Measurements from ENCODE around the gene UTP25.

The UTP25 gene

GRCh38 chr1:209805875-209806760 lies 21.7 kb upstream of the UTP25 start, which contains the start of gene IRF6:
IRF6 (minus strand) TSS chr1:209806142; CDS start chr1:209801413, 4,729 bp downstream.
- peak; percentile 51 for DNase-seq

- DNase-seq, result no peak
These were observed 20.3 kb upstream of the UTP25 start for GRCh38 chr1:209807509-209807908.

- no peak for DNase-seq
These were observed 19.7 kb upstream of the UTP25 start for GRCh38 chr1:209808059-209808581.

GRCh38 chr1:209809611-209810010 lies 18.2 kb upstream of the UTP25 start:
- no peak for DNase-seq

GRCh38 chr1:209810783-209811182 lies 17.0 kb upstream of the UTP25 start:
- no peak for DNase-seq

- no peak for DNase-seq
These were observed 13.9 kb upstream of the UTP25 start for GRCh38 chr1:209813902-209814301.

GRCh38 chr1:209815490-209815889 lies 12.3 kb upstream of the UTP25 start:
- no peak for DNase-seq

GRCh38 chr1:209815931-209816341 lies 11.8 kb upstream of the UTP25 start:
- DNase-seq, result no peak

- DNase-seq, result no peak
These were observed 10.8 kb upstream of the UTP25 start for GRCh38 chr1:209816923-209817322.

GRCh38 chr1:209817691-209818090 lies 10.1 kb upstream of the UTP25 start:
- no peak for DNase-seq

- no peak for DNase-seq
These were observed 8.7 kb upstream of the UTP25 start for GRCh38 chr1:209819058-209819457.

GRCh38 chr1:209820986-209821385 lies 6.8 kb upstream of the UTP25 start:
- DNase-seq, result no peak

GRCh38 chr1:209822706-209823105 lies 5.1 kb upstream of the UTP25 start:
- no peak for DNase-seq

- peak; percentile 48 for DNase-seq
These were observed 4.4 kb upstream of the UTP25 start for GRCh38 chr1:209823143-209824041.

- DNase-seq, result no peak
These were observed 2.0 kb upstream of the UTP25 start for GRCh38 chr1:209825591-209826434.

- DNase-seq, result no peak
These were observed 1.9 kb downstream of the UTP25 start for GRCh38 chr1:209829716-209830115.

GRCh38 chr1:209830722-209831121 lies 3.0 kb downstream of the UTP25 start:
- no peak for DNase-seq

GRCh38 chr1:209831615-209832014 lies 3.8 kb downstream of the UTP25 start:
- DNase-seq, result no peak

GRCh38 chr1:209835782-209836298 lies 8.1 kb downstream of the UTP25 start:
- no peak for DNase-seq

GRCh38 chr1:209837671-209838070 lies 9.9 kb downstream of the UTP25 start:
- DNase-seq, result no peak

- DNase-seq, result no peak
These were observed 10.8 kb downstream of the UTP25 start for GRCh38 chr1:209838537-209838936.

All from central memory CD4-positive, alpha-beta T cell (primary cell).